ENCODE measurements around the gene LMLN.
"Not testable (repeated sequence)": the region's sequence is repeated elsewhere in the genome, so short reads cannot be mapped to it uniquely, and the experiment has no call there.

Gene LMLN

DNA sequence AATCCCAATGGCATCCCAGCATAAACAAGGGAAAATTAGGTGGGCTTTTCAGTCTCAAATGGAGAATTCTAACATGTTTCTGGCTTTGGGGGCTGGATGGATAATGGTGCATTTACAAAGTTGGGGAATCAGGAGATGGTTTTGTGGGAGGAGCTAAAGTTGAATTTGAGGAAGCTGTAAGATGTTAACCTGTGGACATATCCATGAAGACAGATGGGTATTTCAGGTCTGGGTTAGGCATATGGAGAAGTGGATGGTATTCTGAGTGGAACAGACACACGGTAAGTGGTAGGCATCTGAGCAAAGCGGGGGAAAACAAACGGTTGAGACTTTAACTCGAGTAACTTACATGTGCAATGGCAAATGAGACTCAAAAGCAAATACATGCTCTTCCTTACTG, 1.7 kb upstream of the LMLN start:
- no peak for DNase-seq

DNA sequence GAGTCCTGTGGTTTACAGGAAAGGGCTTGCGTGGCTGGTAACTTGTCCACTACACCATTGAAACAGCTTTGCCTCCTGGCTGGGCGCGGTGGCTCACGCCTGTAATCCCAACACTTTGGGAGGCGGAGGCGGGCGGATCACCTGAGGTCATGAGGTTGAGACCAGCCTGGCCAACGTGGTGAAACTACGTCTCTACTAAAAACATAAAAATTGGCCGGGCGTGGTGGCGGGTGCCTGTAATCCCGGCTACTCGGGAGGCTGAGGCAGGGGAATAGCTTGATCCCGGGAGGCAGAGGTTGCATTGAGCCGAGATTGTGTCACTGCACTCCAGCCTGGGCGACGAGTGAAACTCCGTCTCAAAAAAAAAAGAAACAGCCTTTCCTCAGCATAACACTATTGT, 1.2 kb upstream of the LMLN start:
- DNase-seq, result not testable (repeated sequence)

DNA sequence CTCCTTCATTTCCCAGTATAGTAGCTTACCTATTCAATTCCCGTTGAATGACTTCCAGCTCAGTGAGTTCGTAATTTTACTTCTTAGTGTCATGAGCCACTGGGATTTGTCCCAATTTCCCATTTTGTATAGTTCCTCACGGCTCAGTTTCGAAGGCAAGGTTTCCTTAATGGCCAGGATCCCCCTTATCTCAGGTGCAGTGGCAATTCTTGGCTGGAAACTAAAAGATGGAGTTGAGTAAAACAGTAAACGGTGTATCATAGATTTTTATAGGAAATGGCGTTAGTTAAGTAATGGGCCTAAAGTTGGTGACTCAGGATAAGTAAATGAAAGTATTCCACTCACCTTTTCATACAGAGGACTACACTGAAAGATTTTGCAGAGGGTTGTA, 522 bp upstream of the LMLN start:
- DNase-seq, result no peak

DNA sequence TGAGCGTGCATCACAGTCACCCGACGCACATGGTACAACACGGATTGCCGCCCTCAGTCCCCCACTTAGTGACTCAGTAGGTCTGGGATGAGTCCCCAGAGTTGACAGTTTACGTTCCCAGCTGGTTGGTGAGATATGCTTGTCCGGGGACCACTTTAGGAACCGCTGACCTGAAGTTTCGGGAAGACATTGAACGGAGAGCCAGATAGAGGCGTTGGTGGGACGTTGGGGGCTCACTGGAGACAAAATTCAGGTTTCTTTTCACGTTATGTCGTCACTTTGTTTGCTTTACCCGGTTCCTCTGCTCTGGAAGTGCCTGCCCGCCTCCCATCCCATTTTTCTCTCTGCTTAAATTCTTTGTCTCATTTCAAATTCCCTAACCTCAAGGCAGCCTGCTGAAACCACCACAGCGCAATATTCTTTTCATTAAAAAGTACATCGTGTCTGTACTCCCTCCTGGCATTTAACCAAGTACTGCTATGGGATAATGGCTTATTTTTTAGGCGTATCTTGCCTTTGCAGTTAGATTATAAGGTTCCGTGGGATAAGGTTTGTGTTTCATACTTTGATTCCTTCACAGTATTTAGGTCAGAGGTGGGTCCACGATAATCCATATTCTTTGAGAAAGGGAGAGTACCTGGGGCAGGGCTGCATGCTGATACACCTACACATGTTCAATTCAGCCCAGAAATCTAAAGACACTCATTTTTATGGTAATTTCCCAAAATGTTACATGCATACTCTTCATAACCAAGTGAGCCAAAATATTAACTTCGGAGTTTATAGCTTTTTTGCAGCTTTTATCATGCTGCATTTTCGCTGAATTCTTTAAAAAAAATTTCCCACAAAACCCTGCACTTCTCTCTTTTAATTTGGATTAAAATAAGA, 921 bp downstream of the LMLN start:
- no peak for DNase-seq

DNA sequence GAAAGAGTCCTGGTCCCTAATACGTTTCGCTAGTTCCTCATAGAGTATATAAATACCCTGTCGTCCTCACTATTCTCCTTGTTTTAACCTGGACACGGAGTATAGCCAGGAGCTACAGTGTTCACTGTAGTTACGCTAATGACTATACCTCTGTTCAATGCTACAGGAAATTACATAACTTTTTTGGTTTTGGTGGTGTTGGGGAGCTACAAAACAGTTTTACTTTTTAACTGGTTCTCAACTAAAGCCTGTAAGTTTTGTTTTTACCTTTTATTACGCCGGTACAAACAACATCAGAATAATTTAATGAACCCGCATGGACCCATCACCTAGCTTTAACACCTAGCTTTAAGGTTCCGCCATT, 1.5 kb downstream of the LMLN start:
- DNase-seq, result no peak

DNA sequence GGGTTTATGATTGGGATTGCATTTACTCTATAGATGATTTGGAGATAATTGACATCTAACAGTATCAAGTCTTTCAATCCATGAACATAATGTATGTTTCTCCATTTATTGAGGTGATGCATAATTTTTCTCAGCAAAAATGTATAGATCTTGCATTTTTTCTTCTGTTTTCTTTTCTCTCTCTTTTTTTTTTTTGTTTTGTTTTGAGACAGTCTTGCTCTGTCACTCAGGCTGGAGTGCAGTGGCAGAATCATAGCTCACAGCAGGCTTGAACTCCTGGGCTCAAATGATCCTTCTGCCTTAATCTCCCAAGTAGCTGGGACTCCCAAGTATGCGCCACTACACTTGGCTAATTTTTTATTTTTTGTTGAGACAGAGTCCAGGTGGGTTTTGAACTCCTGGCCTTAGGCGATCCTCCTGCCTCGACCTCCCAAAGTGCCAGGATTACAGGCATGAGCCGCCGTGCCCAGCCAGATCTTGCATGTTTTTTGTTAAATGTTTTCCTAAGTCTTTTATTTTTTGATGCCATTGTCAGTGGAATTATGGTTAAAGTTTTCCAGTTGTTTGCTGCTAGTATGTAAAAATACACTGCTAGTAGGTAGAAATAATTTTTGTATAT, 3.1 kb downstream of the LMLN start:
- no peak for DNase-seq

DNA sequence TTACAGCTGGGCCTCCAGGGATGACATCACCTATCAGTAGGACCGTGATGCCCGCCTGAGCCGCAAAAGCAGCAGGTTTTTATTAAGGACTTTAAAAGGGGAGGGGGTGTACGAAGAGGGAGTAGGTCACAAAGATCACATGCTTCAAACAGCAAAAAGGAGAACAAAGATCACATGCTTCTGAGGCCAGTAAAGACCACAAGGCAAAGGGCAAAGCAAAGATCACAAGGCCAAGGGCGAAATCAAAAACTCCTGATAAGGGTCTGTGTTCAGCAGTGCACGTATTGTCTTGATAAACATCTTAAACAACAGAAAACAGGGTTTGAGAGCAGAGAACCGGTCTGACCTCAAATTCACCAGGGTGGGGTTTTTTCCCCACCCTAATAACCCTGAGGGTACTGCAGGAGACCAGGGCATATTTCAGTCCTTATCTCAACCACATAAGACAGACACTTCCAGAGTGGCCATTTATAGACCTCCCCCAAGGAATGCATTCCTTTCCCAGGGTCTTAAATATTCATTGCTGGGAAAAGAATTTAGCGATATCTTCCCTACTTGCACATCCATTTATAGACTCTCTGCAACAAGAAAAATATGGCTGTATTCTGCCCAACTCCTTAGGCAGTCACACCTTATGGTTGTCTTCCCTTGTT, 7.4 kb downstream of the LMLN start:
- DNase-seq, result not testable (repeated sequence)

DNA sequence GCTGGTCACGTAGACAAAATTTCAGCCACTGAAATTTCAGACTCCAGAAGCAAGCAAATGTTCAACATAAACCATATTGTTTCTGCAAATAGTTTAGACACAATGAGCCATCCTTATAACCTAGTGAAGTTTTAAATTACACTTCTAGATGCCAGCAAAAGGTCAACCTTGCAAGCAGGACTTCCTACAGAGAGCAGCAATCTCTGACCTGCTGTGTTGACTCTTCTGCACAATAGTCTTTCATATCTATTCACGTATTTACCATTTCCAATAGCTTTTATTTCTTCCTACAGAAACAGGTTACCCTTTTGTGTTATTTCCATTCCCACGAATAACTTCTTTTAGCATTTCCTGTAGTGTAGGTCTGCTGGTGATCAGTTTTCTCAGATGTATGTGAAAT, 10.6 kb downstream of the LMLN start:
- DNase-seq, result no peak

DNA sequence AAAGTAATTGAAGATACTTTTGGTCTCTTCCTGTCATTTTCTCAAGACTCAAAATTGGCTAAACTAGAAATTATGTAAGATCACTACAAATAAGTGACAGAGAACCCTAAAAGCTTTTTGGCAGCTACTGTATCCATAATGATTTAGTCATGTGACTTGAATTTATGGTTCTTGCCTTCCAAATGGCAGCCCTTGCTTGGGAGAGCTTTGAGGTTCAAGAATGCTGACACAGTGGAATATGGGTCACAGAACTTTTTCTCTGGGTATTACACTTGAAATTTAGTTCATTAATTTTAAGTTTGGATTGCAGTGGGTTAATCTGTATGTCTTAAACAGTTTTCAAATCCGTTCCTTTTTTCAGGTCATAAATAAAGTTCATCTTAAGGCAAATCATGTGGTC, 14.0 kb downstream of the LMLN start:
- no peak for DNase-seq

DNA sequence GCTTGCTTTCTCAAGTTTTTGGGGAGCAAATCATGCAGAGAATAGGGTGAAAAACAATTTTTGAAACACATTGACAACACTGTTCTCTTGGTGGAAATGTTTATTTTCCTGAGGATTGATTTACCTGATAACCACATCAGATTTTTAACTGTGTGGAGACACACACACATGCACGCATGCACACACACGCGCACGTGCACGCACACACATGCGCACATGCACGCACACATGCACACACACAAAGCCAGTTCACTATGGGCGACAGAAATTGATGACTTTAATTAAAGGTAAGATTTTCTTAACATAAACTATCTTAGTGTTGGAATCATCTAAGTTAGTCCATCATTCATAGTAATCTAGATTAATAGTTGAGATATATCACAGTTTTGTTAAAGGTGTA, 15.3 kb downstream of the LMLN start:
- DNase-seq, result no peak

DNA sequence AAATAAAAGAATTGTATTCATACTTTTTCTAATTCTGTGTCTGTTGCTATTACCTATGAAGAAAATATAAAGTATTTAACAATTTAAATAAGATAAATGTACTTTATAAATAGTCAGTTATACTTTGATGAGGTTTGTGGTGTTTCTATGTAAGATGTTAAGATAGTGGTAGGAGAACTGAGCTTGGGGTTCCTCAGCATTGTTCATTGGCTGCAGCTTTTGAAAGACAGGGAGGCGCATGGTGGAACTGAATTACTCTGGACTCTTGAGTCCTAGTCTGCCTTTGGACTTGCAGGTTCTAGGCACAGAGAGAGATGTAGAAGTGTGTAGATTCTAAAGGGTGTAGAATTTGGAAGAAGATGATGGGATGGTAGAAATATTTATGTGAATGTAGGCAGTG, 23.1 kb downstream of the LMLN start:
- DNase-seq, result no peak

DNA sequence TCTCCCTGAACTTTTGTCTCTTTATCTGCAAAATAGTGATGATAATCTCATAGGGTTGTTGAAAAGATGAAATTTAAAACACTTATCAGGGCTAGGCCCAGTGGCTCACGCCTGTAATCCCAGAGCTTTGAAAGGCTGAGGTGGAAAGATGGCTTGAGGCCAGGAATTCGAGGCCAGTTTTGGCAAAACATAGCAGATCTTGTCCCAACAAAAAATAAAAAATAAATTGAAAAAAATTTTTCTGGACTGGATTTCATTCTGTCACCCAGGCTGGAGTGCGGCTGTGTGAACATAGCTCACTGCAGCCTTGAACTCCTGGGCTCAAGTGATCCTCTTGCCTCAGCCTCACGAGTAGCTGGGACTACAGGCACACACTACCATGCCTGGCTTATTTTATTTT, 29.6 kb downstream of the LMLN start:
- no peak for DNase-seq

DNA sequence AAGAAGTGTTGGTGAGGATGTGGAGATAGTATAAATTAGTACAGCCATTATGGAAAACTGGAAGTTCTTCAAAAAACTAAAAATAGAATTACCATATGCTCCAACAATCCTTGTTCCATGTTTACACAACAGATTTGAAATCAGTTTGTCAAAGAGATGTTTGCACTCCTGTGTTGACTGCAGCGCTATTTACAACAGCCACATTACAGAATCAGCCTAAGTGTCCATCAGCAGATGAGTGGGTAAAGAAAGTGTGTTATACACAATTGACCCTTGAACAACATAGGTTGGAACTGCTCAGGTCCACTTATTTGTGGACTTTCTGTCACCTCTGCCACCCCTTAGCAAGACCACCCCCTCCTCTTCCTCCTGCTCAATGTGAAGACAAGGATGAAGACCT, 34.7 kb downstream of the LMLN start:
- no peak for DNase-seq

DNA sequence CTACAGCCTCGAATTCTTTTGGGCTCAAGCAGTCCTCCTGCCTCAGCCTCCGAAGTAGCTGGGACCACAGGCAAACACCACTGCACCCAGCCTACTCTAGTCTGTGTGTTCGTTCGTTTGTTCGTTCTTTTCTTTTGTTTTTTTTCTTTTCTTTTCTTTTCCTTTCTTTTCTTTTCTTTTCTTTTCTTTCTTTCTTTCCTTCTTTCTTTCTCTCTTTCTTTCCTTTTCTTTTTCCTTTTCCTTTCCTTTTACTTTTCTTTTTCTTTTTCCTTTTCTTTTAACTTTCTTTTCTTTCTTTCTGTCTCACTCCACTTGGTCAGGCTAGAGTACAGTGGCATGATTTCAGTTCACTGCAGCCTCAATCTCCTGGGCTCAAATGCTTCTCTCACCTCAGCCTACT, 36.8 kb downstream of the LMLN start:
- DNase-seq, result no peak

DNA sequence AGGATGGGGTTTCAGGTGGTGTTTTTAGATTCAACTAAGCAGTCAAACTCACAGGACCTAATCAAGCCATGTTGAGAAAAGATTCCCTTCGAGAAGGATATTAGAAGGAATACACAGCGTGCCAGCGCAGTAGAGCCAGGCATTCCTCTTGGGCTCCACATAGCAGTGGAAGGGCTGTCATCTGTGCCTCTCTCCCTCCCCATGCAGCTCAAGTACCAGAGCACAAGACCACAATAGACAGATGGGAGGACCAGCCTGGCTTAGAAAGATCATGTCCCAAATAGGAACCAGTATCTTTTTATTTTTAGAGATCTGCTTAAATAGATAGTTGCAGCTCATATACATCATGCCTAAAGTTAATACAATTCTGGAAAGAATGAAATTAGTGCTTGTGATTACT, 37.9 kb downstream of the LMLN start:
- DNase-seq, result no peak

DNA sequence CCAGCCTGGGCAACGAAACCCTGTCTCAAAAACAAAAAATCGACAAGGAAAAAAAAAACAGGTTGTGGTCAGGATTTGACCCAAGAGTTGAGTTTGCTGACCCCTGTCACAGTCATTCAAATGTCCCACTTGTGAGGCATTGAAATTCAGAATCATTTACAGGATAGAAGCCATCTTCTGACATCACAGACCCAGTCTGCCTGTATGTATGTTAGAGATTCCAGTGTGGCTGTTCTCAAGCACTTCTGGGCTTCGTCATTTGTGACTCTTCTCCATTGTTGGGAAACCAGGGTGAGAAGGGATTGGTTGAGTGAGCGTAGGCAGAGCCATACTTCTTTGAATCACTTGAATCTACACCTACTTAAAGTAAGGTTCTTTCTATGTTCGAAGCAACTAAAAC, 57.1 kb downstream of the LMLN start:
- no peak for DNase-seq

DNA sequence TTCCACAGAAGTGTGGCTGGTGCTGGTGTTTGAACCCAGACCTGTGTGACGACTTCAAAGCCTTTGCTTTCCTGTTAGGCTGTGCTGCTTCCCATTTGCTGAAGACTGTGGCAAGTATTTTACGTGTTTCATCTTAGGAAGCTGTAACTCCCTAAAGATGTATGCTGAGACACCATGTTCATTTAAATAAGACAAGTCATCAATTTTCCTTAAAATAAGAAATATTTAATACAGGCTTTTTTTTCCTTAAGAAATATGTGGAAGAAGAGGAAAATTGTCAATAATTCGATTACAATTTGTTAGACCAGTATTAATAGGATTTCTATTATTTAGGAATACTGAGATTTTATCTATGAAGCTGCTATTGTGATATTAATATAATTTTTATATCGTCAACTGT, 58.4 kb downstream of the LMLN start:
- DNase-seq, result no peak

DNA sequence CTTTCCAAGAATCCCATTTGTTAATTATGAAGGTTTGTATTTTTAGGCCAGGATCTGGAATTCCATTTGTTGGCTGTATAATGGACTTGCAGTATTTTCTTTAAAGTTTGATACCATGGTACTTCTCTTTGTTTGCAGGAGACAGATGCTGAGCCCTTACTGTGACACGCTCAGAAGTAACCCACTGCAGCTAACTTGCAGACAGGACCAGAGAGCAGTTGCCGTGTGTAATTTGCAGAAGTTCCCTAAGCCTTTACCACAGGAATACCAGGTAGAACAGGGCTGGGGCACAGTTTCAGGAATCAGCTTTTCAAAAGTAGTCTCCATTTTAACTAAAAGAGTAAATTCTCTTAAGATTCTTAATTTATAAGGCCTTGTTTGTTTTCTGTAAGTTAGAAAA, 59.1 kb downstream of the LMLN start:
- DNase-seq, result no peak

DNA sequence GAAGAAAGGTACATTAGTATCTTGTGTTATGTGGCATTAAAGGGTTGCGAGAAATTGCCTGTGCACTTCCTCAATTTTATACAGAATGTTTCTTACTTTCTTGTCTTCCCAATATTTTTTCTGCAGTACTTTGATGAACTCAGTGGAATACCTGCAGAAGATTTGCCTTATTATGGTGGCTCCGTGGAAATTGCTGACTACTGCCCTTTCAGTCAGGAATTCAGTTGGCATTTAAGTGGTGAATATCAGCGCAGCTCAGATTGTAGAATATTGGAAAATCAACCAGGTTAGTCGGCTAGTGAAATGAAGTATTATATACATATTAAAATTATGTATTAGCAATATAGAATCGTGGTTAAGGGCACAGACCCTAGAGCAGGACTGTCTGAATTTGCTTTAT, 61.3 kb downstream of the LMLN start:
- DNase-seq, result no peak

DNA sequence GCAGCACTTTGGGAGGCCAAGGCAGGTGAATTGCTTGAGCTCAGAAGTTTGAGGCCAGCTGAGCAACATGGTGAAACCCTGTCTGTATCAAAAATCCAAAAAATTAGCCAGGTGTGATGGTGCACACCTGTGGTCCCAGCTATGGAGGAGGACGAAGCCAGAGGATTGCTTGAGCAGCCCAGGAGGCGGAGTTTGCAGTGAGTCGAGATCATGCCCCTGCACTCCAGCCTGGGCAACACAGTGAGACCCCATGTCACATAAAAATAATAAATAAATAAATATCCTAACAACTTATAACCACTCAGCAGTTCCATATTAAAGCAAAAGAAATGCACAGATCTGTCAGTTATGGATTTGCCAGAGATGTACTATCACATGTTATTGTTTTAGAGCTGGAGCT, 62.6 kb downstream of the LMLN start:
- DNase-seq, result no peak

DNA sequence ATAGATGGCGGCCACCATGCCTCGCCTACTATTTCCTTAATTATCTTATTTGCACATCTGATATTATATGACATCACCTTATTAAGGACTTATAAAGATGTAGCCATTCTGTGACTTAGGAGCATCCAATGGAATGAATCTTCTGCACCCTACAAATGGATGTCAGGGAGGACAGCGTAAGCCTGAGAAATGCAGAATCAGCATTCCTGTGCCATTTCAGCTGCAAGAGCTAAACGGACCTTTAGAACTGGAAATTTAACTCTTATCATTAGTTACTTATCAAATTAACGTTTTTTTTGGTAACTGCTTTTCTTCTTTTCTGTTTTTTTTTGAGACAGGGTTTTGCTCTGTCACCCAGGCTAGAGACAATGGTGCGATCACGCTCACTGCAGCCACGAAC, 65.6 kb downstream of the LMLN start:
- DNase-seq, result no peak

DNA sequence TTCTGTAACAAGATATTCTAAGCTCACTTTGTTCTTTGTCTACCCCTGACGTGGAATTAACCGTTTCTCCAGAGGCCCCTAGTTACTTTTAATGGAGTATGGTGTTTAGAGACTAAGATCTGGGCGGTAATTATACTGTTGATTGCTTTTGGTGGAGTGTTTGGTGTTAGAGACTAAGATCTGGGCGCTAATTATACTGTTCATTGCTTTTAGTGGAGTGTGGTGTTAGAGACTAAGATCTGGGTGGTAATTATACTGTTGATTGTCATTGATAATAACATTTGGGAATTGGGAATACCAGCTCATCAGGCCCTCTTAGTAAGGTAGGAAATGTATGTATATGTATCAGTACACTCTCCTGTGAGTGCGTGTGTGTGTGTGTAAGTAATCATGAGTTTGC, 66.6 kb downstream of the LMLN start:
- DNase-seq, result no peak

DNA sequence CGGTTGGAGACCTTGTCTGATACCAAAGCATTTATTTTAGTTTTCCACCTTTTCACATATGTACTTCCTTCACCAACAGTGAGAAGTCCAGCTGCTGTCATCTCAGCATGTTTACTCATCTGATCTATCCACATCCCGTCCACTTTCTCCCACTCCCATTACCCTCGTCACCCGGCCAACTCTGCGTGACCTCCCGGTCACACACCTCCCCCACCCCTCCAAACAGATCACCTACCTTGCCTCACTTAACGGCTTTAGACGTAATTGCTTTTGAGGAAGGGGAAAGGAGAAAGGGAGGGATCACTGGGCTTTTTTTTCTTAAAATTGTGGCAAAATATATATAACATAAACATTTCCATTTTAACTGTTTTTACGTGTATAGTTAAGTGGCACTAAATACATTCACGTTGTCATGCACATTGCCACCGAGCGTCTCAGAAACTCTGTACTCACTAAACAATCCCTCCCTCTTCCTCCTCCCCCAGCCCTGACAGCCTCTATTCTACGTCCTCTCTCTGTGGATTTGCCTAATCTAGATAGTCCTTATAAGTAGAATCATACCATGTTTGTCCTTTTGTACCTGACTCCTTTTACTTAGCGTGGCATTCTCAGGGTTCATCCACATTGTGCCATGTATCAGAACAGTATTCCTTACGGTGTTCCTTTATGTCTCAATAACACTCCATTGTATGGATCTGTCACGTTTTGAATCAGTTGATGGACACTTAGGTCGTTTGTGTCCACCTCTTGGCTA, 67.2 kb downstream of the LMLN start:
- DNase-seq, result no peak
